COLO668 (cell line): Measurements from ENCODE around the gene ATP1A4.
"Not testable (repeated sequence)": the region's sequence is repeated elsewhere in the genome, so short reads cannot be mapped to it uniquely, and the experiment has no call there.

Experiments used
- DNase-seq: peaks from one replicate; lab custom pipeline; 2025; ENCODE audit not compliant: unreplicated experiment; lab: John Stamatoyannopoulos, UW

Gene ATP1A4

GRCh38 chr1:160122978-160123495 is 28.4 kb upstream of the ATP1A4 start:
- DNase-seq: no peak

- DNase-seq: no peak
These were observed 27.7 kb upstream of the ATP1A4 start for GRCh38 chr1:160123726-160124125.

GRCh38 chr1:160124705-160125478 is 26.5 kb upstream of the ATP1A4 start:
- DNase-seq: no peak

- DNase-seq: no peak
These were observed 25.7 kb upstream of the ATP1A4 start for GRCh38 chr1:160125746-160126145.

GRCh38 chr1:160126342-160126741 is 25.1 kb upstream of the ATP1A4 start:
- DNase-seq: not testable (repeated sequence)

GRCh38 chr1:160127381-160127780 is 24.0 kb upstream of the ATP1A4 start:
- DNase-seq: no peak

GRCh38 chr1:160127865-160128523 is 23.4 kb upstream of the ATP1A4 start:
- DNase-seq: no peak

- DNase-seq: no peak
These were observed 22.8 kb upstream of the ATP1A4 start for GRCh38 chr1:160128636-160129035.

- no peak for DNase-seq
These were observed 22.4 kb upstream of the ATP1A4 start for GRCh38 chr1:160129046-160129445.

GRCh38 chr1:160129558-160129957 is 21.8 kb upstream of the ATP1A4 start:
- no peak for DNase-seq

- DNase-seq: no peak
These were observed 21.4 kb upstream of the ATP1A4 start for GRCh38 chr1:160129966-160130365.

GRCh38 chr1:160130486-160130885 is 20.9 kb upstream of the ATP1A4 start:
- no peak for DNase-seq

- no peak for DNase-seq
These were observed 20.5 kb upstream of the ATP1A4 start for GRCh38 chr1:160130939-160131338.

GRCh38 chr1:160131803-160132565 is 19.4 kb upstream of the ATP1A4 start:
- DNase-seq: no peak

- DNase-seq: no peak
These were observed 17.2 kb upstream of the ATP1A4 start for GRCh38 chr1:160133990-160134770.

GRCh38 chr1:160134791-160135572 is 16.4 kb upstream of the ATP1A4 start:
- DNase-seq: no peak

- no peak for DNase-seq
These were observed 15.1 kb upstream of the ATP1A4 start for GRCh38 chr1:160136121-160136925.

- DNase-seq: no peak
These were observed 14.5 kb upstream of the ATP1A4 start for GRCh38 chr1:160136926-160137200.

GRCh38 chr1:160137216-160137862 is 14.1 kb upstream of the ATP1A4 start:
- no peak for DNase-seq
